Neural cell (in vitro differentiated cells): Measurements from ENCODE around the gene PLA2G2A. TPM values are rescaled to one million over a fixed set of nuclear protein-coding genes. Genes with fewer than 3 reads are reported as not detected.

ENCODE experiments used
- H2AFZ ChIP-seq: fragments of 200-600, 300-800 bp; sonication (generic), shearing (Covaris generic); 2 replicates; pipeline ENCODE4 v1.6.0; 2014; ENCODE audit warnings: low read depth, mild to moderate bottlenecking, antibody characterized with exemption, low read length, moderate library complexity
- H3F3A ChIP-seq: fragments of 200-600 bp; shearing (Covaris generic); 2 replicates; pipeline ENCODE4 v1.6.1; 2016; ENCODE audit warnings: mild to moderate bottlenecking, moderate library complexity, mixed read lengths, antibody characterized with exemption, low read length; ENCODE audit not compliant: insufficient read depth, poor library complexity, severe bottlenecking
- H3K27ac ChIP-seq: fragments of 200-600, 300-800 bp; sonication (generic), shearing (Covaris generic); 2 replicates; pipeline ENCODE4 v1.5.1; 2014; ENCODE audit warnings: mild to moderate bottlenecking, low read length, moderate library complexity
- H3K27me3 ChIP-seq: fragments of 300-800, 200-600 bp; sonication (generic), shearing (Covaris generic); 2 replicates; pipeline ENCODE4 v1.6.0; 2014; ENCODE audit warnings: mild to moderate bottlenecking, low read depth, low read length, moderate library complexity; ENCODE audit not compliant: insufficient read depth
- H3K36me3 ChIP-seq: fragments of 300-800, 200-600 bp; sonication (generic), shearing (Covaris generic); 2 replicates; pipeline ENCODE4 v1.5.1; 2014; ENCODE audit warnings: mild to moderate bottlenecking, antibody characterized with exemption, low read length, moderate library complexity; ENCODE audit not compliant: insufficient read depth
- H3K4me2 ChIP-seq: fragments of 300-800, 200-600 bp; sonication (generic), shearing (Covaris generic); 2 replicates; pipeline ENCODE4 v1.6.0; 2014; ENCODE audit warnings: mild to moderate bottlenecking, low read length
- H3K4me3 ChIP-seq: fragments of 300-800, 200-600 bp; sonication (generic), shearing (Covaris generic); 2 replicates; pipeline ENCODE4 v1.5.1; 2014; ENCODE audit warnings: mild to moderate bottlenecking, low read length, moderate library complexity
- H3K79me2 ChIP-seq: fragments of 200-600 bp; shearing (Covaris generic); replicated peaks from 2 replicates; pipeline ENCODE4 v1.6.0; 2014; ENCODE audit warnings: mild to moderate bottlenecking, low read length, moderate library complexity; ENCODE audit not compliant: insufficient read depth
- H3K9ac ChIP-seq: fragments of 300-800, 200-600 bp; sonication (generic), shearing (Covaris generic); 2 replicates; pipeline ENCODE4 v1.6.1; 2016; ENCODE audit warnings: mild to moderate bottlenecking, low read length, mixed read lengths
- H3K9me2 ChIP-seq: fragments of 200-600 bp; shearing (Covaris generic); 2 replicates; pipeline ENCODE4 v1.6.1; 2016; ENCODE audit warnings: mild to moderate bottlenecking, low read length, mixed read lengths; ENCODE audit not compliant: insufficient read depth
- H3K9me3 ChIP-seq: fragments of 200-600, 300-800 bp; sonication (generic), shearing (Covaris generic); 2 replicates; pipeline ENCODE4 v1.6.1; 2016; ENCODE audit warnings: mild to moderate bottlenecking, mixed run types, low read length, moderate library complexity, mixed read lengths
- H4K20me1 ChIP-seq: fragments of 200-600 bp; shearing (Covaris generic); 2 replicates; pipeline ENCODE4 v1.6.1; 2016; ENCODE audit warnings: mild to moderate bottlenecking, mixed run types; ENCODE audit not compliant: insufficient read depth
- EP300 ChIP-seq: fragments of 450-650 bp; conservative IDR thresholded peaks from 2 replicates; pipeline ENCODE4 v1.6.1; 2014; ENCODE audit warnings: antibody characterized with exemption, mild to moderate bottlenecking, moderate library complexity; ENCODE audit not compliant: poor library complexity, severe bottlenecking
- EZH2 ChIP-seq: fragments of 200-600, 300-800 bp; shearing (Covaris generic), sonication (generic); IDR thresholded peaks from 2 replicates; pipeline ENCODE4 v1.6.1; 2014; ENCODE audit warnings: antibody characterized with exemption, low read length, borderline replicate concordance, mild to moderate bottlenecking; ENCODE audit not compliant: insufficient read depth, poor library complexity, severe bottlenecking
- MXI1 ChIP-seq: fragments of 450-650 bp; conservative IDR thresholded peaks from 2 replicates; pipeline ENCODE4 v1.6.1; 2014; ENCODE audit warnings: antibody characterized with exemption, mild to moderate bottlenecking; ENCODE audit not compliant: poor library complexity, severe bottlenecking
- POLR2AphosphoS5 ChIP-seq: IDR thresholded peaks from 2 replicates; pipeline ENCODE4 v1.6.1; 2012
- RAD21 ChIP-seq: fragments of 450-650 bp; conservative IDR thresholded peaks from 2 replicates; pipeline ENCODE4 v1.6.1; 2014; ENCODE audit warnings: antibody characterized with exemption, mild to moderate bottlenecking, moderate library complexity
- REST ChIP-seq: IDR thresholded peaks from 2 replicates; pipeline ENCODE4 v1.6.1; 2012; ENCODE audit warnings: borderline replicate concordance
- SMC3 ChIP-seq: fragments of 450-650 bp; conservative IDR thresholded peaks from 2 replicates; pipeline ENCODE4 v1.6.1; 2014; ENCODE audit warnings: antibody characterized with exemption, mild to moderate bottlenecking, moderate library complexity; ENCODE audit not compliant: poor library complexity
- TAF1 ChIP-seq: IDR thresholded peaks from 2 replicates; pipeline ENCODE4 v1.6.1; 2012; ENCODE audit warnings: low read depth
- polyA plus RNA-seq: library from polyadenylated mRNA; depleted of rRNA; stranded (reverse); fragments of >200 nt; gene quantifications from 2 replicates; pipeline ENCODE4 v1.2.3, GENCODE V29; 2014
- TF ChIP-seq, protein P1 (sequence below): fragments of 450-650 bp; IDR thresholded peaks from 2 replicates; pipeline ENCODE4 v1.5.1; 2014; ENCODE audit warnings: antibody characterized with exemption, mild to moderate bottlenecking, moderate library complexity; ENCODE audit not compliant: poor library complexity, severe bottlenecking

Gene PLA2G2A
- polyA plus RNA-seq, 1 donor from 2014 or later, result not detected

DNA sequence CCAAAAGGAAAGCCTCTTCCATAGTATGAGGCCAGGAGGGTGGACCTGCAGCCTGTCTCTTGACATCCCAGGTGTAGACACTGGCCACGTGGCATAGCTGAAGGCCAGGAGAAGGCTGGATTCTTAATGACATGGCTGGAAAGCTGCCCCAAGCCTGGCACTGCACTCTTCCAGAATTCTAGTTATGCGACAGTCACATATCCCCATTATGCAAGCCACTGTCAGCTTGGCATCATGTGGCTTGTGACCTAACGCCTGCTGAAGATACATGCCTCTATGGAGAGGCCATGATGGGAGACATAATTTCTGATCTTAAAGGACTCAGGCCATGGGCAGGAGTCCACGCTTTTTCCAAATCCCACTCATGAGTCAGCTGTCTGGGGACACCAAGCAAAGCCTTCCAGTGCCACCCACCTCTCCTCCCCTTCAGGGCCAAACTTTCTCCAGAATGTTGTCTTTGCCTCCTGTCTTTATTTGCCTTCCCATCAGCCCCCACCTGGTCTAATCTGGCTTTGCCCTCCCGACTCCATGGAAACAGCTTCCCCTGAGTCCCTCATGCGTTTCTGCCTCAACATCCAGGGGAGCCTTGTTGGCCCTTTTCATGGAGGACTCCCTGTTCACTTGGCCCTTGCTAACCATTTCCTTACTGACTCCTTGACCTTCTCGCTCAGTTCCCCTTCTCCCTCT is 3.0 kb downstream of the PLA2G2A start:
- Histone ChIP-seq H3K4me3 (no peak overlapping the region), H3K27me3 (no peaks in the 10 kb centered on the region), H3K79me2 (no peaks in the 10 kb centered on the region), H2AFZ (no peak overlapping the region), H4K20me1 (no peaks in the 10 kb centered on the region), H3K9ac (no peak overlapping the region), H3F3A (no peaks in the 10 kb centered on the region), H3K9me2 (no peaks in the 10 kb centered on the region), H3K27ac (no peak overlapping the region), H3K9me3 (no peaks in the 10 kb centered on the region), H3K36me3 (no peaks in the 10 kb centered on the region), H3K4me2 (no peak overlapping the region)
- TF ChIP-seq, protein P1, sequence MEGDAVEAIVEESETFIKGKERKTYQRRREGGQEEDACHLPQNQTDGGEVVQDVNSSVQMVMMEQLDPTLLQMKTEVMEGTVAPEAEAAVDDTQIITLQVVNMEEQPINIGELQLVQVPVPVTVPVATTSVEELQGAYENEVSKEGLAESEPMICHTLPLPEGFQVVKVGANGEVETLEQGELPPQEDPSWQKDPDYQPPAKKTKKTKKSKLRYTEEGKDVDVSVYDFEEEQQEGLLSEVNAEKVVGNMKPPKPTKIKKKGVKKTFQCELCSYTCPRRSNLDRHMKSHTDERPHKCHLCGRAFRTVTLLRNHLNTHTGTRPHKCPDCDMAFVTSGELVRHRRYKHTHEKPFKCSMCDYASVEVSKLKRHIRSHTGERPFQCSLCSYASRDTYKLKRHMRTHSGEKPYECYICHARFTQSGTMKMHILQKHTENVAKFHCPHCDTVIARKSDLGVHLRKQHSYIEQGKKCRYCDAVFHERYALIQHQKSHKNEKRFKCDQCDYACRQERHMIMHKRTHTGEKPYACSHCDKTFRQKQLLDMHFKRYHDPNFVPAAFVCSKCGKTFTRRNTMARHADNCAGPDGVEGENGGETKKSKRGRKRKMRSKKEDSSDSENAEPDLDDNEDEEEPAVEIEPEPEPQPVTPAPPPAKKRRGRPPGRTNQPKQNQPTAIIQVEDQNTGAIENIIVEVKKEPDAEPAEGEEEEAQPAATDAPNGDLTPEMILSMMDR, result no peak
- no peak for TF ChIP-seq REST
- no peak for TF ChIP-seq SMC3
- TF ChIP-seq RAD21, result no peak
- no peak for TF ChIP-seq EZH2
- no peak for TF ChIP-seq MXI1
- no peak for TF ChIP-seq TAF1

GRCh38 chr1:19975423-19976193 is 3.8 kb downstream of the PLA2G2A start:
- Histone ChIP-seq H3F3A (no peaks in the 10 kb centered on the region), H3K27me3 (no peaks in the 10 kb centered on the region), H3K79me2 (no peaks in the 10 kb centered on the region), H3K4me2 (no peak overlapping the region), H3K9me2 (no peaks in the 10 kb centered on the region), H3K36me3 (no peaks in the 10 kb centered on the region), H3K27ac (no peak overlapping the region), H3K4me3 (no peak overlapping the region), H3K9ac (no peak overlapping the region), H3K9me3 (no peaks in the 10 kb centered on the region), H2AFZ (no peak overlapping the region), H4K20me1 (no peaks in the 10 kb centered on the region)
- no peak for TF ChIP-seq MXI1
- TF ChIP-seq TAF1, result no peak
- no peak for TF ChIP-seq POLR2AphosphoS5
- no peak for TF ChIP-seq EP300
- TF ChIP-seq RAD21, result no peak
- TF ChIP-seq REST, result no peak
- TF ChIP-seq, protein P1, result no peak
- no peak for TF ChIP-seq SMC3
- TF ChIP-seq EZH2, result no peak
